CD4-positive, alpha-beta T cell (primary cell): Measurements from ENCODE around the gene HDAC9. TPM values are rescaled to one million over a fixed set of nuclear protein-coding genes. Genes with fewer than 3 reads are reported as not detected.

Experiments used
- ATAC-seq: fragments of 200-7000 bp; cut with Tn5 transposase; one replicate; pipeline ENCODE4 v1.10.0; 2022; ENCODE audit warnings: mild to moderate bottlenecking; ENCODE audit not compliant: poor library complexity
- CTCF ChIA-PET: fragments of 350-600 bp; sonication (Branson Sonifier 250); formaldehyde crosslinking; loops from one replicate; lab custom pipeline; 2021; ENCODE audit warnings: antibody characterized with exemption, inconsistent platforms; lab: Charles Lee
- POLR2A ChIA-PET: fragments of 350-600 bp; sonication (Branson Sonifier 250); formaldehyde crosslinking; loops from one replicate; lab custom pipeline; 2021; ENCODE audit warnings: antibody characterized with exemption, inconsistent platforms; lab: Charles Lee
- DNase-seq, 14 experiments: peaks; one replicate each; pipeline ENCODE4 v3.0.0-alpha.2; 2013 to 2020; ENCODE audit warnings: mixed read lengths in 2 of 14
- H3K27ac ChIP-seq, 2 donors: one replicate each; pipeline versions ENCODE4 v1.5.1 to v1.7.0; 2013; ENCODE audit warnings: low read length in 2 of 2, low read depth in 1 of 2, mild to moderate bottlenecking in 1 of 2
- H3K27me3 ChIP-seq, 2 experiments: 1 replicate in 1 of 2; 2 replicates in 1 of 2; pipeline versions ENCODE4 v1.6.1 to v1.7.0; 2013; ENCODE audit warnings: low read length in 2 of 2, control low read depth in 1 of 2, mild to moderate bottlenecking in 1 of 2, moderate library complexity in 1 of 2; ENCODE audit not compliant: insufficient read depth in 2 of 2, control insufficient read depth in 1 of 2
- H3K36me3 ChIP-seq: one replicate; pipeline ENCODE4 v1.6.1; 2013; ENCODE audit warnings: low read length, control low read depth; ENCODE audit not compliant: insufficient read depth
- H3K4me1 ChIP-seq: one replicate; pipeline ENCODE4 v1.6.1; 2013; ENCODE audit warnings: low read length, control low read depth; ENCODE audit not compliant: insufficient read depth
- H3K4me3 ChIP-seq: one replicate; pipeline ENCODE4 v1.5.1; 2013; ENCODE audit warnings: mild to moderate bottlenecking, low read length, moderate library complexity
- H3K9me3 ChIP-seq, 2 experiments: 1 replicate in 1 of 2; 2 replicates in 1 of 2; pipeline versions ENCODE4 v1.6.1 to v1.7.0; 2013; ENCODE audit warnings: low read length in 2 of 2, mild to moderate bottlenecking in 2 of 2, control low read depth in 1 of 2, moderate library complexity in 1 of 2; ENCODE audit not compliant: control insufficient read depth in 1 of 2, insufficient read depth in 1 of 2
- H3K27ac Mint-ChIP-seq: one replicate; pipeline ENCODE4 v1.8.0; 2020; ENCODE audit warnings: mixed read lengths
- H3K27me3 Mint-ChIP-seq: one replicate; pipeline ENCODE4 v1.8.0; 2021; ENCODE audit warnings: mixed read lengths
- H3K36me3 Mint-ChIP-seq: one replicate; pipeline ENCODE4 v1.8.0; 2021; ENCODE audit warnings: low read depth, mixed read lengths
- H3K4me1 Mint-ChIP-seq: one replicate; pipeline ENCODE4 v1.8.0; 2021; ENCODE audit warnings: low read depth, mixed read lengths
- H3K4me3 Mint-ChIP-seq: one replicate; pipeline ENCODE4 v1.8.0; 2020; ENCODE audit warnings: mild to moderate bottlenecking, mixed read lengths
- H3K9me3 Mint-ChIP-seq: one replicate; pipeline ENCODE4 v1.8.0; 2020; ENCODE audit warnings: mixed read lengths
- intact Hi-C, 2 experiments: fragments of 100-400 bp; cut with DNase I in 1 of 2; cut with micrococcal nuclease in 1 of 2; formaldehyde crosslinking; loops; one replicate each; pipeline versions ENCODE4 v1.15.1 to v1.9.0; 2023 to 2025; cut with DNase I, micrococcal nuclease
- total RNA-seq, 174 experiments: library from RNA in 2 of 174; stranded (reverse) in 2 of 174; gene quantifications; one replicate each; pipeline ENCODE4 v1.2.3 and lab custom pipeline; 2021 to 2026
- TF ChIP-seq, protein P1 (sequence below): fragments of 200-600 bp; IDR thresholded peaks from one replicate; pipeline ENCODE4 v1.8.0; 2022; ENCODE audit warnings: antibody characterized with exemption, mild to moderate bottlenecking

Gene HDAC9
- total RNA-seq, 2 experiments from 2014 or later, result 0.73 to 1.2 TPM

GRCh38 chr7:18936265-18936664 lies 440.7 kb downstream of the HDAC9 start:
- H3K4me1 ChIP-seq, result no peaks in the 10 kb centered on the region
- H3K36me3 Mint-ChIP-seq, result no peaks in the 10 kb centered on the region

DNA sequence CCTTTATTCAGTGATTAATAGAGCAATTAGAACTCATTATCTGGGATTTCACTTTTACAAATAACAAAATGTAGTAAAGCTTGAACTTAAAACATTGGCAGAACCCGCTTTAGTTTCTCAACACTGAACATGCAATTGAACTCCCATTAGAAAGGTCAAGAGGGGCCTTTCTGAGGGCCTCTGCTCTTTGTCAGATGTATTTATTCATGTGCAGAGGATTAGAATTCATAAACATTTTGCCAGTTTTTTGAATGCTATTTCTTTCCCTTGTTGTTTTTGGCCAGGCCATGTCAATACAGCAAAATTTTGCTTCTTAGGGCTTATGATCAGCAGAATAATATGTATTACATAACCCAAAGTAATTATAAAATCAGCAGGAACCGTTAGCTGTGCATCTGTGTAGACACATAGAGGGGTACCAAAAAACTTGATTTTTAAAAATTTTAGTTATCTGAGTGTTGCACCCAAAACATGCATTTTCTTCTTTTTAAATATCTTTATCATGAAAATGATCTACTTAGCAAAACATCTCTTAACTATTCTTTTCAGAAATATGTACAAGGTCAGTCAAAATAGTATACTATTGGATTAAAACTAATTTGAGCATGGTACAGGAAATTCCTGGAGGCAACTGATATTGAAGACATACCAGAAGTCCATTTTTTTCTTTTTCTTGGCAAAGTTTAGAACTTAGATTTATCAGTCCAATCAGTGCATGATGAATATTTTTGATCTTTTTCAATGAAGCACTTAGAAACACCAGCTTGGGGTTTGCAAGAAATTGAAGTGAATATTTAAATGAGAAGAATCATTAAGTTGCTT lies 444.4 kb downstream of the HDAC9 start:
- Histone ChIP-seq H3K4me1 (no peaks in the 10 kb centered on the region), H3K36me3 (no peaks in the 10 kb centered on the region), H3K27me3 (no peaks in the 10 kb centered on the region), H3K4me3 (no peak overlapping the region), H3K9me3 (peaks cover 0 to 11% of the 10 kb centered on the region in 2 experiments), H3K27ac (no peak overlapping the region)
- ATAC-seq (no peak), DNase-seq (no peak)
- Mint-ChIP-seq H3K36me3 (no peaks in the 10 kb centered on the region), H3K27me3 (no peaks in the 10 kb centered on the region), H3K4me1 (no peaks in the 10 kb centered on the region), H3K27ac (no peak overlapping the region), H3K9me3 (peaks cover 3% of the 10 kb centered on the region), H3K4me3 (no peak overlapping the region)
- intact Hi-C loops, result no loop called here
- POLR2A ChIA-PET, result no interaction called here
- CTCF ChIA-PET, result no interaction called here
- TF ChIP-seq, protein P1, sequence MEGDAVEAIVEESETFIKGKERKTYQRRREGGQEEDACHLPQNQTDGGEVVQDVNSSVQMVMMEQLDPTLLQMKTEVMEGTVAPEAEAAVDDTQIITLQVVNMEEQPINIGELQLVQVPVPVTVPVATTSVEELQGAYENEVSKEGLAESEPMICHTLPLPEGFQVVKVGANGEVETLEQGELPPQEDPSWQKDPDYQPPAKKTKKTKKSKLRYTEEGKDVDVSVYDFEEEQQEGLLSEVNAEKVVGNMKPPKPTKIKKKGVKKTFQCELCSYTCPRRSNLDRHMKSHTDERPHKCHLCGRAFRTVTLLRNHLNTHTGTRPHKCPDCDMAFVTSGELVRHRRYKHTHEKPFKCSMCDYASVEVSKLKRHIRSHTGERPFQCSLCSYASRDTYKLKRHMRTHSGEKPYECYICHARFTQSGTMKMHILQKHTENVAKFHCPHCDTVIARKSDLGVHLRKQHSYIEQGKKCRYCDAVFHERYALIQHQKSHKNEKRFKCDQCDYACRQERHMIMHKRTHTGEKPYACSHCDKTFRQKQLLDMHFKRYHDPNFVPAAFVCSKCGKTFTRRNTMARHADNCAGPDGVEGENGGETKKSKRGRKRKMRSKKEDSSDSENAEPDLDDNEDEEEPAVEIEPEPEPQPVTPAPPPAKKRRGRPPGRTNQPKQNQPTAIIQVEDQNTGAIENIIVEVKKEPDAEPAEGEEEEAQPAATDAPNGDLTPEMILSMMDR, result no peak

More at GRCh38 chr7:18936265-18936664, 440.7 kb downstream of the HDAC9 start:
- no peak for ATAC-seq
- Histone ChIP-seq H3K36me3 (no peaks in the 10 kb centered on the region), H3K9me3 (peaks cover 0 to 11% of the 10 kb centered on the region in 2 experiments), H3K27ac (no peak overlapping the region), H3K4me3 (no peak overlapping the region), H3K27me3 (no peaks in the 10 kb centered on the region)
- TF ChIP-seq, protein P1, result no peak
- intact Hi-C loops, result no loop called here
- Mint-ChIP-seq H3K27ac (no peak overlapping the region), H3K9me3 (no peaks in the 10 kb centered on the region), H3K4me3 (no peak overlapping the region), H3K27me3 (no peaks in the 10 kb centered on the region), H3K4me1 (no peaks in the 10 kb centered on the region)
- CTCF ChIA-PET, result no interaction called here
- POLR2A ChIA-PET, result no interaction called here
- DNase-seq, result no peak

DNA sequence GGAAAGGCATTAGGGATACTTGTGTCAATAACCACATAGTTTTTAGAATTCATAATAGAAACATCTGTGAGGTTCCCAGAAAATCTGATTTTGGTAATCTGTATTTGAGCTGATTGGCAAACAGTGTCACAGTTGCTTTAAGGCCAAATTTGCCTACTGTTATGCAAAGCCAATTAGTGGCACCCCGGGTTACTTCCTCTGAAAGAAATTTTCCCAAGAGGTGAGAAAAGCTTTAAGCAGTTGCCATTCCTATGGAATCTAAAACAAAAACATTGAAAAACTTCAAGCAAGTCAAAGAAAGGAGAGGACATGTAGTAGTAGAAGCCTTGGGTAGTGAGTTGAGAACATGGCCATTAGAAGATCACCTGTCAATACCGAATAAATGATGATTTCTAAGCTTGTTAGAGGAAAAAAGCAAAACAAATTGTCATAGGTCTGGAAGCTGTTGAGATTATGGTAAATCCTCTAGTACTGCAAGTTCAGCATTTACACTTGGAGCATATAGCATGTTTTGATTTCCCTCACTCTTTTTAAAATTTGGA lies 445.1 kb downstream of the HDAC9 start:
- ATAC-seq (no peak), DNase-seq (no peak)
- H3K27ac ChIP-seq, result no peak overlapping the region
- no peak overlapping the region for H3K27ac Mint-ChIP-seq
- POLR2A ChIA-PET, result no interaction called here
- peaks cover 3% of the 10 kb centered on the region for H3K9me3 Mint-ChIP-seq
- TF ChIP-seq, protein P1, result no peak
- no peaks in the 10 kb centered on the region for H3K36me3 Mint-ChIP-seq
- no peak overlapping the region for H3K4me3 ChIP-seq
- CTCF ChIA-PET, result no interaction called here
- H3K9me3 ChIP-seq, result peaks cover 0 to 11% of the 10 kb centered on the region in 2 experiments
- H3K27me3 Mint-ChIP-seq, result no peaks in the 10 kb centered on the region
- H3K4me3 Mint-ChIP-seq, result no peak overlapping the region
- no peaks in the 10 kb centered on the region for H3K4me1 ChIP-seq
- no peaks in the 10 kb centered on the region for H3K27me3 ChIP-seq
- H3K36me3 ChIP-seq, result no peaks in the 10 kb centered on the region
- intact Hi-C loops, result no loop called here
- H3K4me1 Mint-ChIP-seq, result no peaks in the 10 kb centered on the region
